ENCODE data around the gene ADGRE2.

DNA sequence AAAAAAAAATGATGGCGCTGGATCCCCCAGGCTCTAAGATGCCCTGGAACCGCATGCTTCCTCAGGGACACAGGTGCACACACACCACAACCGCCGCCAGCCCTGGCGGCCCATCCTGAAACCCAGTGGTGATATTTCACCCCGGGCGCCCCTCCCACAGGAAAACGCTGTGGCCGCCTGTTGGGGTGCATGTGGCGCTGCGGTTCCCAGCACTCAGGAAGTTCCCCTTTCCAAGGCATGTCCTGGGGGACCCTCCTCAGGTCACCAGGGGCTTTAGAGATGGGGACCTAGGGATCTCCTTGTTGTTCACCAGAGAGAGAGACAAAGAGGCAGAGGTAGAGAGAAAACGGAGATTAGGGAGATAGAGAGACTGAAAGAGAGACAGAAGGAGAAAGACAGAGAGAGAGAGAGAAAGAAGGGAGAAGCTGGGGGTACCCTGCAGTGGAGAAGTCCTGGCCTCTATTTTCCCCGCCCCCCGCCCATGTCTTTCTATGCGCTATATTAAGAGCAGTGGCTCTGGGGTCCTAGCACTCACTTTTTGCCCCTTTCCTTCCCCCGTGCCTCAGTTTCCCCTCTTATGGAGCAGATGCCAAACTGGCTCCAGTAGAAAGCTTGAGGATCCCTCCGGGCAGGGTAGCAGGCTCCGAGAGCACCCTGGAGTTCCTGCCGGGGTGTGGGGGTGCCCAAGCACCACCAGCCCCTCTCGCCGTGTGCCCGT is 2.3 kb downstream of the ADGRE2 start:
- TF ChIP-seq CHD4 (IDR thresholded peaks at IDR 0.05; ENCODE audit: borderline replicate concordance), result no peak
- TF ChIP-seq, protein P1, sequence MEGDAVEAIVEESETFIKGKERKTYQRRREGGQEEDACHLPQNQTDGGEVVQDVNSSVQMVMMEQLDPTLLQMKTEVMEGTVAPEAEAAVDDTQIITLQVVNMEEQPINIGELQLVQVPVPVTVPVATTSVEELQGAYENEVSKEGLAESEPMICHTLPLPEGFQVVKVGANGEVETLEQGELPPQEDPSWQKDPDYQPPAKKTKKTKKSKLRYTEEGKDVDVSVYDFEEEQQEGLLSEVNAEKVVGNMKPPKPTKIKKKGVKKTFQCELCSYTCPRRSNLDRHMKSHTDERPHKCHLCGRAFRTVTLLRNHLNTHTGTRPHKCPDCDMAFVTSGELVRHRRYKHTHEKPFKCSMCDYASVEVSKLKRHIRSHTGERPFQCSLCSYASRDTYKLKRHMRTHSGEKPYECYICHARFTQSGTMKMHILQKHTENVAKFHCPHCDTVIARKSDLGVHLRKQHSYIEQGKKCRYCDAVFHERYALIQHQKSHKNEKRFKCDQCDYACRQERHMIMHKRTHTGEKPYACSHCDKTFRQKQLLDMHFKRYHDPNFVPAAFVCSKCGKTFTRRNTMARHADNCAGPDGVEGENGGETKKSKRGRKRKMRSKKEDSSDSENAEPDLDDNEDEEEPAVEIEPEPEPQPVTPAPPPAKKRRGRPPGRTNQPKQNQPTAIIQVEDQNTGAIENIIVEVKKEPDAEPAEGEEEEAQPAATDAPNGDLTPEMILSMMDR (IDR thresholded peaks at IDR 0.05), result no peak
- no peak for TF ChIP-seq HOXB5 (CRISPR knock-in tag; IDR thresholded peaks at IDR 0.05)
- TF ChIP-seq, protein P2, sequence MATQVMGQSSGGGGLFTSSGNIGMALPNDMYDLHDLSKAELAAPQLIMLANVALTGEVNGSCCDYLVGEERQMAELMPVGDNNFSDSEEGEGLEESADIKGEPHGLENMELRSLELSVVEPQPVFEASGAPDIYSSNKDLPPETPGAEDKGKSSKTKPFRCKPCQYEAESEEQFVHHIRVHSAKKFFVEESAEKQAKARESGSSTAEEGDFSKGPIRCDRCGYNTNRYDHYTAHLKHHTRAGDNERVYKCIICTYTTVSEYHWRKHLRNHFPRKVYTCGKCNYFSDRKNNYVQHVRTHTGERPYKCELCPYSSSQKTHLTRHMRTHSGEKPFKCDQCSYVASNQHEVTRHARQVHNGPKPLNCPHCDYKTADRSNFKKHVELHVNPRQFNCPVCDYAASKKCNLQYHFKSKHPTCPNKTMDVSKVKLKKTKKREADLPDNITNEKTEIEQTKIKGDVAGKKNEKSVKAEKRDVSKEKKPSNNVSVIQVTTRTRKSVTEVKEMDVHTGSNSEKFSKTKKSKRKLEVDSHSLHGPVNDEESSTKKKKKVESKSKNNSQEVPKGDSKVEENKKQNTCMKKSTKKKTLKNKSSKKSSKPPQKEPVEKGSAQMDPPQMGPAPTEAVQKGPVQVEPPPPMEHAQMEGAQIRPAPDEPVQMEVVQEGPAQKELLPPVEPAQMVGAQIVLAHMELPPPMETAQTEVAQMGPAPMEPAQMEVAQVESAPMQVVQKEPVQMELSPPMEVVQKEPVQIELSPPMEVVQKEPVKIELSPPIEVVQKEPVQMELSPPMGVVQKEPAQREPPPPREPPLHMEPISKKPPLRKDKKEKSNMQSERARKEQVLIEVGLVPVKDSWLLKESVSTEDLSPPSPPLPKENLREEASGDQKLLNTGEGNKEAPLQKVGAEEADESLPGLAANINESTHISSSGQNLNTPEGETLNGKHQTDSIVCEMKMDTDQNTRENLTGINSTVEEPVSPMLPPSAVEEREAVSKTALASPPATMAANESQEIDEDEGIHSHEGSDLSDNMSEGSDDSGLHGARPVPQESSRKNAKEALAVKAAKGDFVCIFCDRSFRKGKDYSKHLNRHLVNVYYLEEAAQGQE (IDR thresholded peaks at IDR 0.05), result no peak
- TF ChIP-seq SMC3 (IDR thresholded peaks at IDR 0.05), result no peak
- no peak for TF ChIP-seq SREBF2 (IDR thresholded peaks at IDR 0.05)
- no peak for TF ChIP-seq POLR2A (IDR thresholded peaks at IDR 0.05; ENCODE audit: low read length)
- TF ChIP-seq, protein P3, sequence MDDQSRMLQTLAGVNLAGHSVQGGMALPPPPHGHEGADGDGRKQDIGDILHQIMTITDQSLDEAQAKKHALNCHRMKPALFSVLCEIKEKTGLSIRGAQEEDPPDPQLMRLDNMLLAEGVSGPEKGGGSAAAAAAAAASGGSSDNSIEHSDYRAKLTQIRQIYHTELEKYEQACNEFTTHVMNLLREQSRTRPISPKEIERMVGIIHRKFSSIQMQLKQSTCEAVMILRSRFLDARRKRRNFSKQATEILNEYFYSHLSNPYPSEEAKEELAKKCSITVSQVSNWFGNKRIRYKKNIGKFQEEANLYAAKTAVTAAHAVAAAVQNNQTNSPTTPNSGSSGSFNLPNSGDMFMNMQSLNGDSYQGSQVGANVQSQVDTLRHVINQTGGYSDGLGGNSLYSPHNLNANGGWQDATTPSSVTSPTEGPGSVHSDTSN (IDR thresholded peaks at IDR 0.05), result no peak
- no peak for TF ChIP-seq EP300 (IDR thresholded peaks at IDR 0.05)
